Measurements from ENCODE around the gene JUND.

Gene JUND

GRCh38 chr19:18234194-18234593 is 47.2 kb downstream of the JUND start:
- DNase-seq (ENCODE audit: low read depth): no peak

GRCh38 chr19:18233224-18233825 is 48.1 kb downstream of the JUND start:
- DNase-seq (ENCODE audit: low read depth): no peak

GRCh38 chr19:18232540-18233223 is 48.7 kb downstream of the JUND start:
- no peak for DNase-seq (ENCODE audit: low read depth)

- DNase-seq (ENCODE audit: low read depth): no peak
Observed at GRCh38 chr19:18231775-18232174, 49.6 kb downstream of the JUND start.

- no peak for DNase-seq (ENCODE audit: low read depth)
Observed at GRCh38 chr19:18230941-18231734, 50.3 kb downstream of the JUND start.

- DNase-seq (ENCODE audit: low read depth): no peak
Observed at GRCh38 chr19:18229915-18230314, 51.5 kb downstream of the JUND start.

Data from activated T-helper 9 cell treated with anti-CD3 and anti-CD28 coated beads, Interleukin-2, amount 50 U/mL, for 16 hours (primary cell).